Thoracic aorta (tissue), 2 donors: ENCODE results near the gene TPGS2. TPM values are rescaled to one million over a fixed set of nuclear protein-coding genes. Genes with fewer than 3 reads are reported as not detected.
A peak's percentile ranks its signal among the peaks of the same experiment; 100 is the strongest.

ENCODE experiments used
- ATAC-seq: fragments of 150-250 bp; one replicate; pipeline ENCODE4 v1.8.0; 2017; ENCODE audit warnings: low read depth; ENCODE audit not compliant: insufficient number of reproducible peaks, low FRiP score
- DNase-seq: peaks from one replicate; pipeline ENCODE4 v3.0.0-alpha.2; 2020; ENCODE audit warnings: low spot score
- H3K27ac ChIP-seq, 2 donors: fragments of 200-600 bp; sonication (generic); 1 replicate in 1 of 2; 2 replicates in 1 of 2; pipeline ENCODE4 v1.5.1; 2016; ENCODE audit warnings: mild to moderate bottlenecking in 2 of 2, moderate library complexity in 2 of 2
- H3K27me3 ChIP-seq: fragments of 200-600 bp; sonication (generic); replicated peaks from 2 replicates; pipeline ENCODE4 v1.6.0; 2016; ENCODE audit warnings: mild to moderate bottlenecking; ENCODE audit not compliant: insufficient read depth
- H3K36me3 ChIP-seq: fragments of 200-600 bp; sonication (generic); one replicate; pipeline ENCODE4 v1.5.1; 2016
- H3K4me1 ChIP-seq, 2 donors: fragments of 200-600 bp; sonication (generic); 1 replicate in 1 of 2; 2 replicates in 1 of 2; pipeline versions ENCODE4 v1.5.1 to v1.6.0; 2016; ENCODE audit warnings: low read depth in 2 of 2, mild to moderate bottlenecking in 1 of 2; ENCODE audit not compliant: control insufficient read depth in 1 of 2
- H3K4me3 ChIP-seq: fragments of 200-600 bp; sonication (generic); 2 replicates; pipeline ENCODE4 v1.5.1; 2016; ENCODE audit warnings: mild to moderate bottlenecking
- H3K9me3 ChIP-seq: fragments of 200-600 bp; sonication (generic); 2 replicates; pipeline ENCODE4 v1.5.1; 2016
- total RNA-seq, 2 donors: library from RNA; depleted of rRNA; stranded (reverse); fragments of >200 nt; gene quantifications; one replicate each; pipeline versions ENCODE4 v1.1.0 to v1.2.3, GENCODE V29; 2016
- TF ChIP-seq, protein P1 (sequence below): fragments of 200-600 bp; sonication (generic); IDR thresholded peaks from one replicate; pipeline ENCODE4 v1.5.1; 2019; ENCODE audit warnings: antibody characterized with exemption

The TPGS2 gene
- total RNA-seq, 2 donors from 2014 or later, result 83.0 to 150 TPM

DNA sequence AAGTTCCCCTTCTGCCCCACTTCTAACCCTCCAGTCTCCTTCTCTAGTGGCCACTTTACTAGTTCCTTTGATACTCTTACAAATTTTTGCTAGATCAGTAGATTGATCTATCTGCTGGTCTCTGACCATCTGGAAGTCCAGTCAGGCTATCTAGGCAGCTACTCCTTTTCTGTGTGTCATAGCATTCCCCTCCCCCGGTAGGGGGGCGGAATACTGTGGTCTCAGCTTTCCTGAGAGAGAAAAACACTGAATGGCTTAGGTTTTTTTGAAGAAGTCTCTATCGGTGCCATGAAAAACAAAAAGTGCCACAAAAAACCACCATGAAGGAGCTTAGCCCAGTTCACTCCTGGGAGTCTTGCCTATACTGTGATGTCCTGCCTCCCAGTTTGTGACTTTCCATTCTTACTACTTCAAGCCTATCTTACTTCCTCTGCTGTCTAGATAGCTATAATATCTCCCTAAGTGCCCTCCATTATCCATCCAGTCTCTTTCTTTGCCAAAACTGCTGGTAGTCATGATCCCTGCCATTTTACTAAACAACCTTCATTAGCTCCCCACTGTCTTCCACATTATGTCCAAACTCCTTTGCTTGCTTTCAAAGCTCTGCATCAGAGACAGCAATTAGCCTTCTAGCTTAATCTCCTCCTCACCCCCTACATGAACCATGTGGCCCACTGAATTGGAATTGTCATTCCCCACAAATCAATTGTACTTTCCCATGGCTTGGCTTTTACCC lies 29.9 kb downstream of the TPGS2 start:
- Histone ChIP-seq H3K4me1 (peaks cover 0 to 4% of the 10 kb centered on the region in 2 donors), H3K36me3 (peaks cover 42% of the 10 kb centered on the region), H3K27me3 (no peaks in the 10 kb centered on the region), H3K27ac (no peak overlapping the region), H3K4me3 (no peak overlapping the region), H3K9me3 (no peaks in the 10 kb centered on the region)
- ATAC-seq, result no peak
- DNase-seq, result no peak
- TF ChIP-seq, protein P1, sequence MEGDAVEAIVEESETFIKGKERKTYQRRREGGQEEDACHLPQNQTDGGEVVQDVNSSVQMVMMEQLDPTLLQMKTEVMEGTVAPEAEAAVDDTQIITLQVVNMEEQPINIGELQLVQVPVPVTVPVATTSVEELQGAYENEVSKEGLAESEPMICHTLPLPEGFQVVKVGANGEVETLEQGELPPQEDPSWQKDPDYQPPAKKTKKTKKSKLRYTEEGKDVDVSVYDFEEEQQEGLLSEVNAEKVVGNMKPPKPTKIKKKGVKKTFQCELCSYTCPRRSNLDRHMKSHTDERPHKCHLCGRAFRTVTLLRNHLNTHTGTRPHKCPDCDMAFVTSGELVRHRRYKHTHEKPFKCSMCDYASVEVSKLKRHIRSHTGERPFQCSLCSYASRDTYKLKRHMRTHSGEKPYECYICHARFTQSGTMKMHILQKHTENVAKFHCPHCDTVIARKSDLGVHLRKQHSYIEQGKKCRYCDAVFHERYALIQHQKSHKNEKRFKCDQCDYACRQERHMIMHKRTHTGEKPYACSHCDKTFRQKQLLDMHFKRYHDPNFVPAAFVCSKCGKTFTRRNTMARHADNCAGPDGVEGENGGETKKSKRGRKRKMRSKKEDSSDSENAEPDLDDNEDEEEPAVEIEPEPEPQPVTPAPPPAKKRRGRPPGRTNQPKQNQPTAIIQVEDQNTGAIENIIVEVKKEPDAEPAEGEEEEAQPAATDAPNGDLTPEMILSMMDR, result no peak

DNA sequence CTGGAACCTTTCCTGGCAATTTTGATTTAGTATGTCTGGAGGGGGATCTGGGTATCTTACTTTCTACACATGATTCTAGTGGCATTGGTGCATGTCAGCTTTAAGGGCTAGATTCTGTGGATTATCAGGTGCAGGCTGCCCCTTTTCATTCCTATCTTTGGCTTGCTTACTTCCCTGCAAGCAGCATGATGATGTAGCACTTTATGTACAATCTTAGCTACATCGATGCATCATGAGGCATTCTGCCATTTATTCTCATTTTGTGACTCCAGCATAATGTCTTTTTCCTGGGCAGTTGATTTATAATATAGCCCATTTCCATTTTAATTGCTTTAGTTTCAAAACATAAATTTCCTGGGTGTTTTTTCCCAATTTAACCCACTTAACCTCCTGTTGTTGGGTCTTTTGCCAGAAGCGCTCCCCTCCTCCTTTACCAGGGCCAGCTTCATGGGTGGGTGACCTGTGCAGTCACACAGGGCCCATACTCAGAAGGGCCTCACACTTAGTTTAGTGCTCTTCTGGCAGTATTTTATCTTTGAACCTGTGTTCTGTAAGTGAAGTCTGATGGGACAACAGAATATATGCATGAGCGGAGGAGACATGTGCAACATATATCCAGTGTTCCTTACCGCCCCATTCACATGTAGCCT lies 36.0 kb downstream of the TPGS2 start:
- DNase-seq (no peak), ATAC-seq (no peak)
- TF ChIP-seq, protein P1, result no peak
- Histone ChIP-seq H3K36me3 (peaks cover 33% of the 10 kb centered on the region), H3K27me3 (no peaks in the 10 kb centered on the region), H3K4me1 (no peaks in the 10 kb centered on the region), H3K4me3 (no peak overlapping the region), H3K9me3 (no peaks in the 10 kb centered on the region), H3K27ac (no peak overlapping the region)

DNA sequence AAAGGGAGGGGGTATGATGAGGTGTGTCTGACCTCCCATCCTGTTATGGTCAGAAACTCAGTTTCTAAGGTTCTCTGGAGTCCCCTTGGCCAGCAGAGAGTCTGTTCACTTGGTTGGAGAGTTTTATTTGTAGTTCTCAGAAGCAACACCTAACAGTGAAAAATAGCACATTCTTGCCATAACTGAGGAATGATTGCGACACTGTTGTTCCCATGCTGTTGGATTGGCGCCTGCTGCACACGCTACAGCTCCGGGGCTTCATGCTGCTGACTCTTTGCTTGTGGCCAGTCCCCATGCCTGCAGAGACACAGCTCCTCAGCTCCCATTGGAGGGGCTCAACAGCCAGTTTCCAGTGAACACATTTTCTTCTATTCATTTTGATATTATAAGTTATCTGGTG lies 42.1 kb downstream of the TPGS2 start:
- Histone ChIP-seq H3K27ac (peak overlapping the region; percentile 75 to 88), H3K27me3 (no peaks in the 10 kb centered on the region), H3K4me1 (peaks cover 15 to 23% of the 10 kb centered on the region in 2 donors), H3K4me3 (peak overlapping the region; percentile 25), H3K36me3 (no peaks in the 10 kb centered on the region), H3K9me3 (no peaks in the 10 kb centered on the region)
- ATAC-seq (peak; percentile 77), DNase-seq (peak; percentile 32)
- TF ChIP-seq, protein P1, result no peak

DNA sequence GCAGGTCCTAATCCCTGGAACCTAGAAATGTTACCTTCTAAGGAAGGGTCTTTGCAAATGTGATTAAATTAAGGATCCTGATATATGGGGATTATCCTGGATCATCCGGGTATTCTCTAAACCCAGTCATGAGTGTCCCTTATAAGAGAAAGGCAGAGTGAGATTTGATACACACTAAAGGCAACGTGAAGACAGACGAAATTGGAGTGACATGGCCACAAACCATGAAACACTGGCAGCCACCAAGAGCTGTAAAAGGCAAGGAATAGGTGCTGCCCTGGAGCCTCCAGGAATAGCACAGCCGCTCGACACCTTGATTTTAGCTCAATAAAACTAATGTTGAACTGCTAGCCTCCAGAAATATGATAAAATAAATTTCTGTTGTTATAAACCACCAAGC lies 45.0 kb downstream of the TPGS2 start:
- Histone ChIP-seq H3K27me3 (no peaks in the 10 kb centered on the region), H3K4me3 (no peak overlapping the region), H3K27ac (no peak overlapping the region), H3K9me3 (no peaks in the 10 kb centered on the region), H3K36me3 (peaks cover 3% of the 10 kb centered on the region), H3K4me1 (peaks cover 15 to 23% of the 10 kb centered on the region in 2 donors)
- ATAC-seq (no peak), DNase-seq (no peak)
- TF ChIP-seq, protein P1, result no peak

DNA sequence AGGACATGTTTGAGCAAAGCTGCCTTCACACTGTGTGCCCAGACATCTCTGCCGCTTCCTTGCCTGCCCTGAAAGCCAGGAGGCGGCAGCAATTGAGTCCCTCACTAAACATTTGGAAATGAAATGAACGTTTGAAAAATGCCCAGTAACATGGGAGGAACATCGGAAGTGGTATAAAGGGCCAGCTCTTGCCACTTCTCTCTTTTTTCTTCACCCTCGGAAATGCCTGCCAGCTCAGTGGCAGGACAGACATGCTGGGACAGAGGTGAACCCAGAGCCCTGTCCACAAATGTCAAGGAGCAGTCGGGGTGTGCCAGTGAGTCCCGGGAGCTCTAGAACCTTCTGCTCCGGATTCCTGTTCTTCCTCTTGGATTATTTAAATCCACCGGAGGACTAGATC lies 46.1 kb downstream of the TPGS2 start:
- Histone ChIP-seq H3K36me3 (peaks cover 3% of the 10 kb centered on the region), H3K9me3 (no peaks in the 10 kb centered on the region), H3K27me3 (no peaks in the 10 kb centered on the region), H3K4me3 (no peak overlapping the region), H3K4me1 (peaks cover 15 to 22% of the 10 kb centered on the region in 2 donors), H3K27ac (no peak overlapping the region)
- ATAC-seq (no peak), DNase-seq (no peak)
- TF ChIP-seq, protein P1, result no peak
